Right hindlimb (tissue), 1 donor: ENCODE data around the gene CAMLG.

Experiments used
- DNase-seq: peaks from one replicate; pipeline ENCODE4 v3.0.0-alpha.2; 2018

CAMLG gene

DNA sequence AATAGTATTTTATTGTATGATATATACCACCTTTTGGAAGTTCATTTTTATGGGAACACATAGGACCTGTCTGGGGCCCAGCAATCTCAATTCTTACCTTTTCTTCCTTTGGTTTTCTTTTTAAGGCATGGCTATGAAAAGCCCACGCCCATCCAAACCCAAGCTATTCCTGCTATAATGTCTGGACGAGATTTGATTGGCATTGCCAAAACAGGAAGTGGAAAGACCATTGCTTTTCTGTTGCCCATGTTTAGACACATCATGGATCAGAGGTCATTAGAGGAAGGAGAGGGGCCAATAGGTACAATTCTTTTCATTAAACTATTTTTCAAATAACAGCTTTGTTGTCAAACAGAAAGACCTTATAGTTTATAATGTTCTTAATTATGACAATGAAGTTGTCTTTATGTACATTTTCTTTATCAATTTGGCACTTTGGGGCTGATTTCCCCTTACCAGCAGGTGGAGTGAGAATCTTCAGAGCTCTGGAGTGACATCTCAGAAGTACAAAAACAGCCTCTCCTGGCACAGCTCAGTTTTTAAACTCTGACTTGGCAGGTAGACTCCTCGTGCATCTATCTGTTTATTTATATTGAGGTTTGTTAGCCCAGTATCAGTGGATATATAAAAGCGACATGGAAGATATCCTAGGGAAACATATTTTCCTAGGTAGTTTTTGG lies 46.0 kb downstream of the CAMLG start:
- DNase-seq, result no peak

DNA sequence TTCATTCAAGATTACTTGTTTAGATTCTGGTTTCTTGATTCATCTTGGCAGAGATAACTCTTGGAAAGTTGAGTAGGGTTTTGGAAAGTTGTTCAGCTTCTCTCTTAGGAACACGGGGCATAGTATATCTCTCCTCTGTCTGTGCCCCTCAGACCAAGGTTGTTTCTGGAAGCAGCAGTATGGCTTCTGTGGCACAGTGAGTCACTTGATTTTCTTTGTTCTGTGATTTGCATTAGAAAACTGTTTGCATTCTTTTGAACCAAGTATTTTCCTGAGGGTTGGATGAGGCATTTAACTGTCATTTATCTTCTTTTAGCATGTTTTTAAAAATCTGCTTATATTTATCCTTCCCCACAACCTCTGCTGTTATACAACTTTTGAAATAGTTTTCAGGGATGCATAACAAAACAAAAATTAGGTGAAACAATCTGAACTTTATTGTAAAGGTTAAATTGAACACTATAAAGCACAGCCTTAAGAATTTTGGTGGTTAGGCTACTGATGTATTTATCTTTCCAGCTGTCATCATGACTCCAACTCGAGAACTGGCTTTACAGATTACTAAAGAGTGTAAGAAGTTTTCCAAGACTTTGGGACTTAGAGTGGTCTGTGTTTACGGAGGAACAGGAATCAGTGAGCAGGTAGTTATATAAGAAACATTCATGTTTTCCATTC lies 46.7 kb downstream of the CAMLG start:
- DNase-seq, result no peak

DNA sequence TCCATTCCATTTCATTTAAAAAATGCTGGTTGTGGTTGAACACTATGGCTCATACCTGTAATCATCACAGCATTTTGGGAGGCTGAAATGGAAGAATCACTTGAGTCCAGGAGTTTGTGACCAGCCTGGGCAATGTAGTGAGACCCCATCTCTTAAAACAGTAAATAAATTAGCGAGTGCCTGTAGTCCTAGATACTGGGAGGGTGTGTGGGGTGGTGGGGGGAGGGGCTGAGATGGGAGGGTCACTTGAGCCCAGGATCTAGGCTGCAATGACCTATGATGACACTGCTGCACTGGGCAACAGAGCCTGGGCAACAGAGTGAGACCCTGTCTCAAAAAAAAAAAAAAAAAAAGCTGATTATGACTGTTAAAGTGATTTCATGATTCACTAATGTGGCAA lies 49.3 kb downstream of the CAMLG start:
- DNase-seq, result no peak

DNA sequence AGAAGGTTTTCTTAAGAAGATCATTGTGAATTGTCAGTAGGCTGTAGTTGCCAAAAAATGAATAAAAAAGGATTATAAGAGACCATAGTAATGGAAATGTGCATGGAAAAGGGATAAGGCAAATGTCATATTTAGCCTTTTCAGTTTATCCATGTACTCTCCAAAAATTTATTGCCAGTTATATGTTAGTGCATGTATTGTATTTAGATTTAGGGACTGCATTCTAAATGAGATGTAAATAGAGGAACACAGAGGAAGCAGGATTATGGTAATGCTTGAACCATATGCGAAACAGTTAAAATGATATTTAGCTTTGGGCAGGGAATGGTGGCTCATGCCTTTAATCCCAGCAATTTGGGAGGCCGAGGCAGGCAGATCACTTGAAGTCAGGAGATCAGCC lies 53.2 kb downstream of the CAMLG start:
- DNase-seq, result no peak

DNA sequence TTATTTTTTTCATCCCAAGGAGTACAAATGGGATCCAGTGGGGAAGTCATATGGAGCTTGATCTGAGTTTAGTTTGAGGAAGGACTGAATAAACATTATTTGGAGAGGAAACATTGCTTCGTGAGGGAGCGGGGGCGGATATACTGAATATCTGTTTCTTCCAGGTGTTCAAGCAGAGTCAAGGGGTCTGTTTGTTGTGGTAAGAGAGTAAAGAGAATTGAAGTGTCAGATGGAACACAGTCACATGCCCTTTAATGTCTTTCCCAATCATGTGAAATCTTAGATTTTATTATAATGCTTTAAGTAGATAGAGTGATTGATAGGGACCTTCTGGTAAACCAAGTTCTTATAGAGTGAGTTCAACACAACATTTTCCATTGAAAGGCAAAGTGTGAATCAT lies 53.9 kb downstream of the CAMLG start:
- DNase-seq, result no peak

DNA sequence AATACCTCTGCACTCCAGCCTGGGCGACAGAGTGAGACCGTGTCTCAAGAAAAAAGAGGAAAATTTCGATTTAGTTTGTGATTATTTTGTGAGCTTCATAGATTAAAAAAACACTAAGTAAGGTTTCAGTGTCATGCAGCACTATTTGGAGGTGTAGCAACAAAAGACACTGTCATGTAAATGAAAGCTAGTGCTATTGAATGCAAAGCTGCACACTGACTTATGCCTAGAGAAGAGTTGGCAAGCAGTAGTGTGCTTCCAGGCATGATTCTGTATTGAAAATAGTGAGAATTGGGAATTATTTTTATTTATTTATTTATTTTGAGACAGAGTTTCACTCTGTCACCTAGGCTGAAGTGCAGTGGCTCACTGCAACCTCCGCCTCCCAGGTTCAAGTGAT lies 54.8 kb downstream of the CAMLG start:
- no peak for DNase-seq

DNA sequence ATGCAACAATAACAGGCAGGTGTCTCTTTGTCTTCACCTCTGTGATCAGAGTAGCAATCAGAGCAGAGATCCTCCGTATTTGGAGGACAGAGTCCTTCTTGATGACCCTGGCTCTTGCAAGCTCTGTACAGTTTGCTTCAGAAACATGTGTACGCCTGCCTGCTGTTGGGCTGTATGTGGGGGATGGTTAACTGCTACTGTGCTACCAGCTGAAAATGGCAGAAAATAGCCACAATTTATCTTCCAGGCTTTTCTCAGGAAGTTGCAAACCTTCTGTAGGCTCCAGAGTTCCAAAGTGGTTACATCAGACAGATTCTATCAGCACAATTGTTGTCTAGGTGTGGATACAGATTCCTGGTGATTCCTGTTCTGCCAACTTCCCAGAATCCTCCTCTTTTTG lies 55.7 kb downstream of the CAMLG start:
- no peak for DNase-seq

DNA sequence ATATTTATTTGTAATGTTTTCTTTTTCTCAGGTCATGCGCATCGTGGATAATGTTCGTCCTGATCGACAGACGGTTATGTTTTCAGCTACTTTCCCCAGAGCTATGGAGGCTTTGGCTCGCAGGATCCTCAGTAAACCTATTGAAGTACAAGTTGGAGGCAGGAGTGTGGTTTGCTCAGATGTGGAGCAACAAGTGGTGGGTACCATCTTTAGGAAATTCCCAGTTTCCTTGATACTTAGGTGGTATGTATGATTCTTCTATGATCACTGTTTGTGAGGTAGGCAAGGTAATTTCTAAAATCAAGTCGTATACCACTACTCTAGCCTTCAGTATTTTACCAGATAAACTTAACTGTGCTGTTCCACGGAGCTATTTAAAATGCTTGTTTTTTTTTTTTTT lies 56.5 kb downstream of the CAMLG start:
- no peak for DNase-seq

DNA sequence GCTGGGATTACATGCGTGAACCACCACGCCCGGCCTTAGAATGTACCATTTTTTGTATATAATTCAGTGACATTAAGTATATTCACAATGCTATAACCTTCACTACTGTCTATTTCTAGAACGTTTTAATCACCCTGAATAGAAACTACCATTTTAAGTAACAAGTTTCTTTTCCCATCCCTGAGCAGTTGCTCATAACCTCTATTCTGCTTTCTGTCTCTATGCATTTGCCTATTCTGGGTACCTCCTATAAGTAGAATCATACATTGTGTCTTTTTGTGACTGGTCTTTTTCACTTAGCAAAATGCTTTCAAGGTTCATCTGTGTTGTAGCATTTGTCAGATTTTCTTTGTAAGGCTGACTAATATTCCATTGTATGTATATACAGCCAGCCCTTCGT lies 60.1 kb downstream of the CAMLG start:
- DNase-seq, result no peak
